ENCODE data around the gene STAT4.
A peak's percentile ranks its signal among the peaks of the same experiment; 100 is the strongest.
"Not testable (repeated sequence)": the region's sequence is repeated elsewhere in the genome, so short reads cannot be mapped to it uniquely, and the experiment has no call there.

The STAT4 gene

DNA sequence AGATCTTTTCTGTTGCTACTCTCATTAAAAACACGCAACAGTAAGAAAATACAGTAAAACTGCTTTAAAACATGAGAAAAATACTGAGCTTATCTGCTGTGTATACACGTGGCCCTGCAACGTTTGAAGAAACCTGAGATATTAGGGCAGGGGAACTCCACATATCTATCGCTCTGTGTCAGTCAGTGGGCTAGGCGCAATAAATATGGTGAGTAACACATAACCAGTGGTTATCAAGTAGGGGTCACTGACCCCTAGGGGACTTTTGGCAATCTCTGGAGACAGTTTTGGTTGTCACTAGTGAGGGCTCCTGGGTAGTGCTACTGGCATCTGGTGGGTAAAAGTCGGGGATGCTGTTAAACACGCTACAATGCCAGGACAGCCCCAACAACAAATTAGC, 151.7 kb downstream of the STAT4 start:
- Histone ChIP-seq H3K4me3 (ENCODE audit: low read depth, low read length) (no peak overlapping the region), H3K36me3 (replicated peaks) (peaks cover 85% of the 10 kb centered on the region), H3K27me3 (replicated peaks) (no peaks in the 10 kb centered on the region), H3K27ac (no peak overlapping the region)
- DNase-seq: no peak
- TF ChIP-seq, protein P1, sequence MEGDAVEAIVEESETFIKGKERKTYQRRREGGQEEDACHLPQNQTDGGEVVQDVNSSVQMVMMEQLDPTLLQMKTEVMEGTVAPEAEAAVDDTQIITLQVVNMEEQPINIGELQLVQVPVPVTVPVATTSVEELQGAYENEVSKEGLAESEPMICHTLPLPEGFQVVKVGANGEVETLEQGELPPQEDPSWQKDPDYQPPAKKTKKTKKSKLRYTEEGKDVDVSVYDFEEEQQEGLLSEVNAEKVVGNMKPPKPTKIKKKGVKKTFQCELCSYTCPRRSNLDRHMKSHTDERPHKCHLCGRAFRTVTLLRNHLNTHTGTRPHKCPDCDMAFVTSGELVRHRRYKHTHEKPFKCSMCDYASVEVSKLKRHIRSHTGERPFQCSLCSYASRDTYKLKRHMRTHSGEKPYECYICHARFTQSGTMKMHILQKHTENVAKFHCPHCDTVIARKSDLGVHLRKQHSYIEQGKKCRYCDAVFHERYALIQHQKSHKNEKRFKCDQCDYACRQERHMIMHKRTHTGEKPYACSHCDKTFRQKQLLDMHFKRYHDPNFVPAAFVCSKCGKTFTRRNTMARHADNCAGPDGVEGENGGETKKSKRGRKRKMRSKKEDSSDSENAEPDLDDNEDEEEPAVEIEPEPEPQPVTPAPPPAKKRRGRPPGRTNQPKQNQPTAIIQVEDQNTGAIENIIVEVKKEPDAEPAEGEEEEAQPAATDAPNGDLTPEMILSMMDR (IDR thresholded peaks at IDR 0.05; ENCODE audit: low read depth, low read length, missing control alignments): no peak
- in situ Hi-C loops (cut with HindIII; ENCODE audit: low pct_ligation_motif_present, low sequenced_read_pairs): no loop called here

GRCh38 chr2:190997526-190998113, 153.2 kb downstream of the STAT4 start:
- Histone ChIP-seq H3K27me3 (replicated peaks) (no peaks in the 10 kb centered on the region), H3K27ac (no peak overlapping the region), H3K36me3 (replicated peaks) (peaks cover 80% of the 10 kb centered on the region), H3K4me3 (ENCODE audit: low read depth, low read length) (no peak overlapping the region)
- in situ Hi-C loops (cut with HindIII; ENCODE audit: low pct_ligation_motif_present, low sequenced_read_pairs): no loop called here
- no peak for DNase-seq
- TF ChIP-seq, protein P1 (IDR thresholded peaks at IDR 0.05; ENCODE audit: low read depth, low read length, missing control alignments): no peak

GRCh38 chr2:190996947-190997346, 153.8 kb downstream of the STAT4 start:
- no peak overlapping the region for H3K27ac ChIP-seq
- no peak overlapping the region for H3K4me3 ChIP-seq (ENCODE audit: low read depth, low read length)
- TF ChIP-seq, protein P1 (IDR thresholded peaks at IDR 0.05; ENCODE audit: low read depth, low read length, missing control alignments): no peak
- DNase-seq: no peak
- no peaks in the 10 kb centered on the region for H3K27me3 ChIP-seq (replicated peaks)
- in situ Hi-C loops (cut with HindIII; ENCODE audit: low pct_ligation_motif_present, low sequenced_read_pairs): no loop called here
- peaks cover 78% of the 10 kb centered on the region for H3K36me3 ChIP-seq (replicated peaks)

DNA sequence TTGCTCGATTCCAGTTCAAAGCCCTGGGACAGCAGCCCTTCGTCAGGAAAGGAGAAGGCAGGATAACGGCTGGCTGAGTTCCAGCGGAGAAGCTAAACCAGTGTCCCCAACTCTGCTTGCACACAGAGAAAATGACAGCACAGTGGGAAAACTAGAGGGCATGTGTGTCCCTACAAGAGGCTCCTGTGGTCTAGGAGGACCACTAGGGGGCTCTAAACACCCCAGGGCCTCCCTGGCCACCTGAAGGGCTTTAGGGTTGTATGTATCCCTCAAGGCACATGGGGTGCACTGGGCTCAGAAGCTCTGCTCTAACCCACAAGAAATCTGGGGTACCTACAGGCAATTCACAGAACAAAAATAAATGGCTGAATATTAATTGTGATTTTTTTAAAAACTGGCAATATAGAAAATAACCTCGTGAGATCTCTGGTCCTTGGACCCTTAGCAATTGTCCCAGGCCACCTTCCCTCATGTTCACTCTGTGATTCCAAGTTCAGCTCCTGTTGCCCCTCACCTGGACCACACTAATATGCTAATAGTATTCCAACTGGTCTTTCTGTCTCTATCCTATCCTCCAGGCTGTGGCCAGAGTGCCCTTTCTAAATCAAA, 154.4 kb downstream of the STAT4 start:
- TF ChIP-seq, protein P1 (IDR thresholded peaks at IDR 0.05; ENCODE audit: low read depth, low read length, missing control alignments): peak; percentile 92
- peak; percentile 35 for DNase-seq
- H3K27ac ChIP-seq: no peak overlapping the region

DNA sequence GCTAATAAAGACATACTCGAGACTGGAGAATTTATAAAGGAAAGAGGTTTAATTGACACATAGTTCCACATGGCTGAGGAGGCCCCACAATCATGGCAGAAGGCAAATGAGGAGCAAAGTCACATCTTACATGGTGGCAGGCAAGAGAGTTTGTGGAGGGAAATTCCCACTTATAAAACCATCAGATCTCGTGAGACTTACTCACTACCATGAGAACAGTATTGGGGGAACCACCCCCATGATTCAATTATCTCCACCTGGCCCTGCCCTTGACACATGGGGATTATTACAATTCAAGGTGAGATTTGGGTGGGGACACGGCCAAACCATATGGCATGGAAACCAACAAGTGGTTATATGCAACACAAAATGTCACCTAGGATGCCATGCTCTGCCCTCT, 155.5 kb downstream of the STAT4 start:
- H3K27me3 ChIP-seq (replicated peaks); H3K27ac ChIP-seq; DNase-seq; H3K4me3 ChIP-seq (ENCODE audit: low read depth, low read length); in situ Hi-C loops (cut with HindIII; ENCODE audit: low pct_ligation_motif_present, low sequenced_read_pairs): not testable (repeated sequence)
- H3K36me3 ChIP-seq (replicated peaks): peaks cover 72% of the 10 kb centered on the region

More for the DNA sequence above, 154.4 kb downstream of the STAT4 start:
- no peaks in the 10 kb centered on the region for H3K27me3 ChIP-seq (replicated peaks)
- H3K36me3 ChIP-seq (replicated peaks): peaks cover 76% of the 10 kb centered on the region
- no peak overlapping the region for H3K4me3 ChIP-seq (ENCODE audit: low read depth, low read length)
- in situ Hi-C loops (cut with HindIII; ENCODE audit: low pct_ligation_motif_present, low sequenced_read_pairs): no loop called here

- no peak for DNase-seq
- Histone ChIP-seq H3K27ac (no peak overlapping the region), H3K36me3 (replicated peaks) (peaks cover 70% of the 10 kb centered on the region), H3K27me3 (replicated peaks) (no peaks in the 10 kb centered on the region), H3K4me3 (ENCODE audit: low read depth, low read length) (no peak overlapping the region)
- in situ Hi-C loops (cut with HindIII; ENCODE audit: low pct_ligation_motif_present, low sequenced_read_pairs): no loop called here
- TF ChIP-seq, protein P1 (IDR thresholded peaks at IDR 0.05; ENCODE audit: low read depth, low read length, missing control alignments): no peak
Observed at GRCh38 chr2:190994148-190994547, 156.6 kb downstream of the STAT4 start.
